ENCODE data around the gene MYL4.

The MYL4 gene

DNA sequence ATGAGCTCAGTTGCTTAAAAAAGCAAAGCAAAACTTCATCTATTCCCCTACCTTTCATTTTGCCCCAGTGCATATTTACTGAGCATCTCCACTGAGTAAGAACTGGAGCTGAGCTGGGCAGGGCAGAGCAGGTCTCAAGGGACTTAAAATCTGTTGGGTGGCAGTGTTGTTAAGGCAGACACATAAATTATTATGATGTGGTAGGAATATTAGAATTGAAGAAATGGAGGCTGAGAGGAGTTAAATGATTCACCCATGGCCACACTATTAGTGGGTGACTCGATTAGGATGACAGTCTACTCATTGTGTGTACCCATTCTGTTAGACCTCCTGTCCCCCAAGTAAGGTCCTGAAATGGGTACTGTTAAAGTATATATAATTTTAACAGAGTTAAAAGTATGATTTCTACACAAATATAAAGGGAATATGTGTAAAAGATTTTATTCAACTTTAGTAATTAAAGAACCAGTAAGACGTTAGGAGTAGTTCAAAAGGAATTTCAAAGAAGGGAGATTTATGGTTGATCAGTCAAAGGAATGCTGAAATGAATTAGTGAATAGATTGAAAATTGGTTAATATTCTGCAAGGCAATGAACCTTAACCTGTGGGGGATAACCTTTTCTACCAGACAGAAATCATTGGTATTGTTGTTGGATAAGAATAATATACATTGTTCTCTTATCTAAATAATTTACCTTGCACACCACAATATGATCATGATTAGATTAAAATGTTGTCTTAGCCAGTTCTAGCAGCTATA lies 62.0 kb downstream of the MYL4 start:
- H3K4me1 ChIP-seq (ENCODE audit: control insufficient read depth, insufficient read depth, low read length) = peaks cover 15% of the 10 kb centered on the region
- no peak overlapping the region for H3K4me3 ChIP-seq (ENCODE audit: low read length)
- H3K36me3 ChIP-seq (ENCODE audit: control insufficient read depth, insufficient read depth, low read length) = no peaks in the 10 kb centered on the region
- no peak overlapping the region for H3K9ac ChIP-seq (ENCODE audit: low read length)
- no peaks in the 10 kb centered on the region for H3K27me3 ChIP-seq (ENCODE audit: control insufficient read depth, insufficient read depth, low read length)
- no peaks in the 10 kb centered on the region for H3K9me3 ChIP-seq (ENCODE audit: control insufficient read depth, low read length)

DNA sequence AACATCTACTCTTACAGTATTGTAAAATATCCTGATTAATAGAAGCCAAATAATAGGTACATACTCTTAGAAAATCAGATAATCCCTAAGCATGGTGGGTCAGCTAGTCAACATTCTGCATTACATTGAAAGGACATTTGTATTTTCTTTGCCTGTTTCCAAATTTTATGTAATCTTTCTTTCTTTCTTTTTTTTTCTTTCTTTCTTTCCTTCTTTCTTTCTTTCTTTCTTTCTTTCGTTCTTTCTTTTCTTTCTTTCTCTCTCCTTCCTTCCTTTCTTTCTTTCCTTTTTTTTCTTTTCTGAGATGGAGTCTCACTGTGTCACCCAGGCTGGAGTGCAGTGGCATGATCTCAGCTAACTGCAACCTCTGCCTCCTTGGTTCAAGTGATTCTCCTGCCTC lies 63.3 kb downstream of the MYL4 start:
- Histone ChIP-seq H3K4me1 (ENCODE audit: control insufficient read depth, insufficient read depth, low read length) (peaks cover 24% of the 10 kb centered on the region), H3K4me3 (ENCODE audit: low read length) (no peak overlapping the region), H3K36me3 (ENCODE audit: control insufficient read depth, insufficient read depth, low read length) (no peaks in the 10 kb centered on the region), H3K27me3 (ENCODE audit: control insufficient read depth, insufficient read depth, low read length) (no peaks in the 10 kb centered on the region), H3K9ac (ENCODE audit: low read length) (no peak overlapping the region), H3K9me3 (ENCODE audit: control insufficient read depth, low read length) (no peaks in the 10 kb centered on the region)

GRCh38 chr17:47273245-47273644 lies 64.1 kb downstream of the MYL4 start:
- Histone ChIP-seq H3K36me3 (ENCODE audit: control insufficient read depth, insufficient read depth, low read length) (no peaks in the 10 kb centered on the region), H3K9ac (ENCODE audit: low read length) (no peak overlapping the region), H3K9me3 (ENCODE audit: control insufficient read depth, low read length) (no peaks in the 10 kb centered on the region), H3K4me1 (ENCODE audit: control insufficient read depth, insufficient read depth, low read length) (peaks cover 24% of the 10 kb centered on the region), H3K4me3 (ENCODE audit: low read length) (no peak overlapping the region), H3K27me3 (ENCODE audit: control insufficient read depth, insufficient read depth, low read length) (no peaks in the 10 kb centered on the region)
